A549 (cell line): ENCODE data around the gene CHAF1B.

Experiments used
- BCL3 ChIP-seq: fragments of >200 bp; sonication (Bioruptor Twin); formaldehyde crosslinking; IDR thresholded peaks from 3 replicates; pipeline ENCODE4 v1.6.1; 2016
- CEBPB ChIP-seq, 2 experiments: fragments of >200 bp in 1 of 2; sonication (Bioruptor Twin) in 1 of 2; formaldehyde crosslinking in 1 of 2; IDR thresholded peaks; 2 replicates each; pipeline ENCODE4 v1.6.1; 2012 to 2016
- CTCF ChIP-seq: fragments of >200 bp; sonication (Bioruptor Twin); formaldehyde crosslinking; IDR thresholded peaks from 3 replicates; pipeline ENCODE4 v1.5.1; 2016
- EP300 ChIP-seq, 2 experiments: fragments of >200 bp; sonication (Bioruptor Twin); formaldehyde crosslinking; IDR thresholded peaks; 2 replicates in 1 of 2; 3 replicates in 1 of 2; pipeline ENCODE4 v1.6.1; 2016 to 2017
- HOXA7 ChIP-seq: fragments of 250-450 bp; sonication (Bioruptor Pico); IDR thresholded peaks from 2 replicates; pipeline ENCODE4 v1.5.0; 2020; ENCODE audit warnings: mild to moderate bottlenecking, moderate library complexity
- JUNB ChIP-seq: fragments of >200 bp; sonication (Bioruptor Twin); formaldehyde crosslinking; IDR thresholded peaks from 2 replicates; pipeline ENCODE4 v1.6.1; 2016
- MAFK ChIP-seq: fragments of 450-650 bp; IDR thresholded peaks from 2 replicates; pipeline ENCODE4 v1.6.1; 2014; ENCODE audit not compliant: partially characterized antibody
- REST ChIP-seq: fragments of 200-600 bp; sonication (generic); IDR thresholded peaks from 2 replicates; pipeline ENCODE4 v1.6.1; 2016; ENCODE audit warnings: antibody characterized with exemption, mild to moderate bottlenecking, moderate library complexity
- RFX5 ChIP-seq: fragments of 450-650 bp; IDR thresholded peaks from 2 replicates; pipeline ENCODE4 v1.7.1; 2014; ENCODE audit warnings: antibody characterized with exemption, mild to moderate bottlenecking, moderate library complexity
- USF2 ChIP-seq: fragments of 450-650 bp; IDR thresholded peaks from 2 replicates; pipeline ENCODE4 v1.6.1; 2014; ENCODE audit warnings: antibody characterized with exemption

GRCh38 chr21:36425286-36425685 is 40.1 kb downstream of the CHAF1B start:
- TF ChIP-seq CTCF (no peak), MAFK (no peak), JUNB (no peak), CEBPB (IDR thresholded peaks at IDR 0.05) (no peak), EP300 (IDR thresholded peaks at IDR 0.05) (no peak), USF2 (no peak), BCL3 (no peak), HOXA7 (CRISPR knock-in tag) (no peak), REST (no peak), RFX5 (no peak)
